H9 (cell line): ENCODE data around the gene FUT6. TPM values are rescaled to one million over a fixed set of nuclear protein-coding genes. Genes with fewer than 3 reads are reported as not detected.

Experiments
- DNase-seq: peaks from one replicate; pipeline ENCODE4 v3.0.0-alpha.2; 2017
- H2AFZ ChIP-seq: one replicate; pipeline ENCODE4 v1.6.1; 2013; ENCODE audit warnings: mild to moderate bottlenecking, low read length, control low read depth, moderate library complexity
- H2AK5ac ChIP-seq: 2 replicates; pipeline ENCODE4 v1.6.1; 2013; ENCODE audit warnings: low read length, control low read depth, mixed read lengths; ENCODE audit not compliant: insufficient read length
- H2BK120ac ChIP-seq: one replicate; pipeline ENCODE4 v1.6.1; 2013; ENCODE audit warnings: low read depth, mild to moderate bottlenecking, low read length, control low read depth, inconsistent platforms; ENCODE audit not compliant: poor library complexity, severe bottlenecking
- H2BK12ac ChIP-seq: 2 replicates; pipeline ENCODE4 v1.6.1; 2013; ENCODE audit warnings: low read length, control low read depth, mixed read lengths, low read depth; ENCODE audit not compliant: insufficient read length
- H2BK15ac ChIP-seq: 2 replicates; pipeline ENCODE4 v1.6.1; 2013; ENCODE audit warnings: low read depth, low read length, control low read depth
- H2BK20ac ChIP-seq: one replicate; pipeline ENCODE4 v1.6.1; 2013; ENCODE audit warnings: low read depth, mild to moderate bottlenecking, low read length, control low read depth, inconsistent platforms; ENCODE audit not compliant: poor library complexity, severe bottlenecking
- H2BK5ac ChIP-seq: 2 replicates; pipeline ENCODE4 v1.6.1; 2013; ENCODE audit warnings: low read length, control low read depth, mixed read lengths; ENCODE audit not compliant: insufficient read length
- H3K14ac ChIP-seq: 2 replicates; pipeline ENCODE4 v1.6.1; 2013; ENCODE audit warnings: low read length, control low read depth; ENCODE audit not compliant: insufficient read depth
- H3K18ac ChIP-seq: 2 replicates; pipeline ENCODE4 v1.6.1; 2013; ENCODE audit warnings: low read depth, mild to moderate bottlenecking, mixed read lengths, low read length, control low read depth; ENCODE audit not compliant: insufficient read length
- H3K23ac ChIP-seq: 2 replicates; pipeline ENCODE4 v1.6.1; 2013; ENCODE audit warnings: low read length, control low read depth, mixed read lengths, low read depth; ENCODE audit not compliant: insufficient read length
- H3K23me2 ChIP-seq: 2 replicates; pipeline ENCODE4 v1.6.1; 2013; ENCODE audit warnings: low read depth, mild to moderate bottlenecking, mixed read lengths, low read length, control low read depth; ENCODE audit not compliant: insufficient read length, poor library complexity, severe bottlenecking
- H3K27ac ChIP-seq: 2 replicates; pipeline ENCODE4 v1.5.1; 2013; ENCODE audit warnings: low read length, control low read depth, mixed read lengths, low read depth; ENCODE audit not compliant: insufficient read length
- H3K27me3 ChIP-seq: 2 replicates; pipeline ENCODE4 v1.6.1; 2013; ENCODE audit warnings: low read length, control low read depth, inconsistent platforms; ENCODE audit not compliant: insufficient read depth
- H3K4ac ChIP-seq: 2 replicates; pipeline ENCODE4 v1.6.1; 2013; ENCODE audit warnings: low read depth, mild to moderate bottlenecking, control low read depth, inconsistent platforms, low read length, moderate library complexity
- H3K4me1 ChIP-seq: 2 replicates; pipeline ENCODE4 v1.6.1; 2013; ENCODE audit warnings: low read length, control low read depth, inconsistent platforms; ENCODE audit not compliant: insufficient read depth
- H3K4me2 ChIP-seq: 2 replicates; pipeline ENCODE4 v1.6.1; 2013; ENCODE audit warnings: low read length, control low read depth, mixed read lengths; ENCODE audit not compliant: insufficient read length, insufficient read depth
- H3K56ac ChIP-seq: 2 replicates; pipeline ENCODE4 v1.6.1; 2013; ENCODE audit warnings: low read depth, mild to moderate bottlenecking, mixed read lengths, low read length, control low read depth; ENCODE audit not compliant: insufficient read length
- H3K79me1 ChIP-seq: 2 replicates; pipeline ENCODE4 v1.6.1; 2013; ENCODE audit warnings: low read depth, mild to moderate bottlenecking, moderate library complexity, low read length, control low read depth, inconsistent platforms; ENCODE audit not compliant: insufficient read depth, poor library complexity, severe bottlenecking
- H3K79me2 ChIP-seq: 2 replicates; pipeline ENCODE4 v1.6.1; 2013; ENCODE audit warnings: low read length, control low read depth, inconsistent platforms; ENCODE audit not compliant: insufficient read depth
- H3K9ac ChIP-seq: 2 replicates; pipeline ENCODE4 v1.6.1; 2013; ENCODE audit warnings: low read length, control low read depth, mixed read lengths; ENCODE audit not compliant: insufficient read length; ENCODE audit errors: extremely low read depth
- H3K9me3 ChIP-seq: one replicate; pipeline ENCODE4 v1.6.1; 2013; ENCODE audit warnings: low read depth, low read length, inconsistent platforms; ENCODE audit not compliant: control insufficient read depth
- H3T11ph ChIP-seq: one replicate; pipeline ENCODE4 v1.6.1; 2013; ENCODE audit warnings: mild to moderate bottlenecking, low read length, control low read depth, inconsistent platforms
- H4K20me1 ChIP-seq: one replicate; pipeline ENCODE4 v1.6.1; 2013; ENCODE audit not compliant: control insufficient read depth, insufficient read length, insufficient read depth
- H4K5ac ChIP-seq: 2 replicates; pipeline ENCODE4 v1.6.1; 2013; ENCODE audit warnings: low read depth, mild to moderate bottlenecking, mixed read lengths, low read length, control low read depth; ENCODE audit not compliant: insufficient read length
- H4K8ac ChIP-seq: replicated peaks from 2 replicates; pipeline ENCODE4 v1.6.1; 2013; ENCODE audit warnings: low read length, control low read depth, mixed read lengths, low read depth; ENCODE audit not compliant: insufficient read length
- H4K91ac ChIP-seq: 2 replicates; pipeline ENCODE4 v1.6.1; 2013; ENCODE audit warnings: low read depth, mild to moderate bottlenecking, moderate library complexity, mixed read lengths, low read length, control low read depth; ENCODE audit not compliant: insufficient read length
- H3K27ac Mint-ChIP-seq, 3 experiments: 2 replicates in 2 of 3; 3 replicates in 1 of 3; pipeline ENCODE4 v1.8.0; 2020 to 2021; ENCODE audit warnings: mixed read lengths in 3 of 3, mild to moderate bottlenecking in 1 of 3, moderate library complexity in 1 of 3
- H3K27me3 Mint-ChIP-seq: 2 replicates; pipeline ENCODE4 v1.8.0; 2021; ENCODE audit warnings: low read depth, mild to moderate bottlenecking, moderate library complexity, mixed read lengths
- H3K36me3 Mint-ChIP-seq, 3 experiments: 2 replicates in 2 of 3; 3 replicates in 1 of 3; pipeline ENCODE4 v1.8.0; 2020 to 2021; ENCODE audit warnings: low read depth in 3 of 3, mixed read lengths in 3 of 3; ENCODE audit not compliant: insufficient read depth in 1 of 3
- H3K4me1 Mint-ChIP-seq, 2 experiments: 2 replicates each; pipeline ENCODE4 v1.8.0; 2020; ENCODE audit warnings: mixed read lengths in 2 of 2
- H3K4me3 Mint-ChIP-seq, 2 experiments: 2 replicates in 1 of 2; 3 replicates in 1 of 2; pipeline ENCODE4 v1.8.0; 2020 to 2021; ENCODE audit warnings: mild to moderate bottlenecking in 2 of 2, mixed read lengths in 2 of 2, moderate library complexity in 1 of 2
- H3K9me3 Mint-ChIP-seq, 2 experiments: 2 replicates in 1 of 2; 3 replicates in 1 of 2; pipeline ENCODE4 v1.8.0; 2020; ENCODE audit warnings: mild to moderate bottlenecking in 2 of 2, mixed read lengths in 2 of 2, moderate library complexity in 1 of 2
- CTCF ChIP-seq: fragments of 200-600 bp; sonication (generic); conservative IDR thresholded peaks from 3 replicates; pipeline ENCODE4 v1.8.0; 2021; ENCODE audit warnings: antibody characterized with exemption, mild to moderate bottlenecking
- WGBS: extraction: QIAGEN DNeasy Blood & Tissue Kit; methylation state at CpG from one replicate; pipeline ENCODE4 v1.1.7; 2013; ENCODE audit warnings: missing lambda C conversion rate, low lambda C conversion rate, mixed read lengths; ENCODE audit not compliant: insufficient read length; ENCODE audit errors: extremely low coverage; 5-methylcytosine and 5-hydroxymethylcytosine counted together
- total RNA-seq: library from RNA; stranded (reverse); gene quantifications from 2 replicates; pipeline ENCODE4 v1.2.1, GENCODE V29; 2021

The FUT6 gene
- total RNA-seq, 1 experiment from 2014 or later, result 0.13 TPM

- H3T11ph ChIP-seq, result no peak overlapping the region
- no peak overlapping the region for H2BK20ac ChIP-seq
- H4K8ac ChIP-seq, result no peak overlapping the region
- H3K27me3 ChIP-seq, result no peaks in the 10 kb centered on the region
- Mint-ChIP-seq H3K36me3 (no peaks in the 10 kb centered on the region), H3K4me3 (no peak overlapping the region), H3K27me3 (peaks cover 30% of the 10 kb centered on the region), H3K4me1 (peaks cover 13 to 24% of the 10 kb centered on the region in 2 experiments), H3K9me3 (no peaks in the 10 kb centered on the region; a peak in 1 of 5 replicates), H3K27ac (no peak overlapping the region)
- H3K27ac ChIP-seq, result no peak overlapping the region
- H2BK120ac ChIP-seq, result no peak overlapping the region
- no peak overlapping the region for H2BK5ac ChIP-seq
- H3K23me2 ChIP-seq, result no peaks in the 10 kb centered on the region
- DNase-seq, result no peak
- no peak overlapping the region for H2BK12ac ChIP-seq
- no peak overlapping the region for H3K56ac ChIP-seq
- no peak overlapping the region for H3K23ac ChIP-seq
- no peaks in the 10 kb centered on the region for H3K9me3 ChIP-seq
- no peak overlapping the region for H4K5ac ChIP-seq
- no peak overlapping the region for H3K14ac ChIP-seq
- H3K4ac ChIP-seq, result no peak overlapping the region
- no peak overlapping the region for H3K18ac ChIP-seq
- H4K20me1 ChIP-seq, result no peaks in the 10 kb centered on the region
- no peak overlapping the region for H4K91ac ChIP-seq
- H3K9ac ChIP-seq, result no peak overlapping the region
- no CpG with 5 or more reads among the region's 19 CpGs for WGBS
- no peak overlapping the region for H2AFZ ChIP-seq
- no peaks in the 10 kb centered on the region for H3K4me1 ChIP-seq
- H3K79me2 ChIP-seq, result no peaks in the 10 kb centered on the region
- H3K4me2 ChIP-seq, result no peak overlapping the region
- H3K79me1 ChIP-seq, result no peaks in the 10 kb centered on the region
- no peak overlapping the region for H2BK15ac ChIP-seq
- H2AK5ac ChIP-seq, result no peak overlapping the region
- TF ChIP-seq CTCF, result no peak
Measured at GRCh38 chr19:5881543-5882299, 42.2 kb upstream of the FUT6 start.
